Fibroblast of mammary gland (primary cell): ENCODE measurements around the gene PWP1.

Experiments
- DNase-seq: peaks from one replicate; pipeline ENCODE4 v3.0.0-alpha.2; 2010; ENCODE audit warnings: low read depth
- H3K4me3 ChIP-seq: 2 replicates; pipeline ENCODE4 v1.5.1; 2011; ENCODE audit warnings: low read depth, mild to moderate bottlenecking, low read length, moderate library complexity; ENCODE audit not compliant: control insufficient read depth
- TF ChIP-seq, protein P1 (sequence below): conservative IDR thresholded peaks from 2 replicates; pipeline ENCODE4 v1.5.1; 2011; ENCODE audit warnings: low read depth, low read length, inconsistent platforms; ENCODE audit not compliant: control insufficient read depth, insufficient read depth

PWP1 gene

DNA sequence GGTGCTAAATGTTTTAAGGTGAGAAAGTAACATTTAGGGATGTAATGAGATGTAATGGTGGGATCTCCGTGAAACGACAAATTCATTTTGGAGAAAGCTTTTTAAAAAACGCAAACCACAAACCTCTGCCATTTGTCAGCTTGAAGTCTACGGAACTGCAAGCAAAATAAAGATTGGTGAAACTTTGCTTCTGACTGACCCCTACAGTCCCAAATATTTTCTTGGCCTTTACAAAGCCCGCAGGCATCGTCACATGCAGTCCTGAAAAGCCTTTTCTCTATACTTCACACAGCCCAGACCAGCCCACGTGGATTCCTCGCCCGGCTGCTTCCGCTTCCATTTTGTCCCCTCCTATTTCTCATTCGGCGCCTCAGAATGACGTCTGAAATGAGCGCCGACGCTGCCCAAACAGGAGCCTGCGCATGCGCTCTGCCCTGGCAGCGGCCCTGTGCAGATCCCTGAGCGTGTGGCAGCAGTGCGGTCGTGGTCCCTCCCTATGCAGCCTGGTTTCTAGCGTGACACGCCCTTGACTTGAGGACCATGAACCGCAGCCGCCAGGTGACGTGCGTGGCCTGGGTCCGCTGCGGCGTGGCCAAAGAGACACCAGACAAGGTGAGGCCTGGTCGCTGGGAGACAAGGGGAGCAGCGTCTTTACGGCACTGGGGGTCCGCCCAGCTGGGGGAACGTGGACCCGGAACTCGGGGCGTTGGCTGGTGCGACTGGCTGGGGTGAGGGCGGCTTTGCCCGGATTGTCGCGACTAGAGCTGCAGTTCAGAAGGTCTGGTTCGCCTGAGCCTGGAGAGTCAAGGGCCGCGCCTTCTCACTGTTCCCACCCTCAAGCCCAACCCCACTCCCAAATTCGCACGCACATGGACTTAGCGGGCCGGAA lies at the start of gene PWP1:
TSS of gene PWP1 (plus strand) at position 440 of the 889 bp plus-strand sequence. CDS start at position 541, 101 bp downstream.
- TF ChIP-seq, protein P1, sequence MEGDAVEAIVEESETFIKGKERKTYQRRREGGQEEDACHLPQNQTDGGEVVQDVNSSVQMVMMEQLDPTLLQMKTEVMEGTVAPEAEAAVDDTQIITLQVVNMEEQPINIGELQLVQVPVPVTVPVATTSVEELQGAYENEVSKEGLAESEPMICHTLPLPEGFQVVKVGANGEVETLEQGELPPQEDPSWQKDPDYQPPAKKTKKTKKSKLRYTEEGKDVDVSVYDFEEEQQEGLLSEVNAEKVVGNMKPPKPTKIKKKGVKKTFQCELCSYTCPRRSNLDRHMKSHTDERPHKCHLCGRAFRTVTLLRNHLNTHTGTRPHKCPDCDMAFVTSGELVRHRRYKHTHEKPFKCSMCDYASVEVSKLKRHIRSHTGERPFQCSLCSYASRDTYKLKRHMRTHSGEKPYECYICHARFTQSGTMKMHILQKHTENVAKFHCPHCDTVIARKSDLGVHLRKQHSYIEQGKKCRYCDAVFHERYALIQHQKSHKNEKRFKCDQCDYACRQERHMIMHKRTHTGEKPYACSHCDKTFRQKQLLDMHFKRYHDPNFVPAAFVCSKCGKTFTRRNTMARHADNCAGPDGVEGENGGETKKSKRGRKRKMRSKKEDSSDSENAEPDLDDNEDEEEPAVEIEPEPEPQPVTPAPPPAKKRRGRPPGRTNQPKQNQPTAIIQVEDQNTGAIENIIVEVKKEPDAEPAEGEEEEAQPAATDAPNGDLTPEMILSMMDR = no peak
- H3K4me3 ChIP-seq = peak within 1 kb of the TSS; percentile 99
- DNase-seq = peak; percentile 93

DNA sequence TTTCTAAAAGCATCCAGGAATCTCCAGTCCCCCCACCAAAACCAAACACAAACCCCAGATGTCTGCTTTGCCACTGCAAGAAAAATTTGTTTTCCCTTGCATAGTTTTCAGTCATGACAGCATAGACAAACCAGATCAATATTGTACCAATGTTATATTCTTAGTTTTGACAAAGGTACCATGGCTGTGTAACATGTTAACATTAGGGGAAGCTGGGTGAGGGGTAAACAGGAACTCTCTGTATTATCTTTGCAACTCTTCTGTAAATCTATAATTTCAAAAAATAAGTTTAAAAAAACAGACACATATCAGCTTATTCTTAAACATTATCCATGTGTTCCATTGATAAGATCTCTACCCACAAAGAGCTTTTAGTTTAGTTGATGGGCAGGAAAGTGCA lies 44.4 kb upstream of the PWP1 start:
- no peak overlapping the region for H3K4me3 ChIP-seq
- TF ChIP-seq, protein P1 = no peak
- DNase-seq = no peak

DNA sequence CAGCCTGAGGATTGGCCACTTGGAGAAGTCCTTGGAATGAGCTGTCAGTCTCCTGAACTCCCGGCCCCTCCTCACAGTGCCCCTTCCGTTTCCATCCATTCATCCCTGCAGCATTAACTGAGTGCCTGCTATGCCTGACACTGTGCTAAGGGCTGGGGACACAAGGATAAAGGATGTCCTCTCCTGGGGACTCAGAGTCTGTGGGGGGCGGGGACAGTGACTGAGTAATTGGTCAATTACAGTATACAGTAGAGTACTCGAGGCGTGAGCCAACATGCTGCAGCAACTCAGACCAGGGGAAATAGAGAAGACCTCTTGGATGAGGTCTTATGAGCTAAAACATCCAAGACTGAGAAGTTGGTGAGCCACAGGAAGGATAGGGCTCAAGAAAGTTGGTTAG lies 43.4 kb upstream of the PWP1 start:
- DNase-seq = no peak
- H3K4me3 ChIP-seq = no peak overlapping the region
- TF ChIP-seq, protein P1 = no peak

DNA sequence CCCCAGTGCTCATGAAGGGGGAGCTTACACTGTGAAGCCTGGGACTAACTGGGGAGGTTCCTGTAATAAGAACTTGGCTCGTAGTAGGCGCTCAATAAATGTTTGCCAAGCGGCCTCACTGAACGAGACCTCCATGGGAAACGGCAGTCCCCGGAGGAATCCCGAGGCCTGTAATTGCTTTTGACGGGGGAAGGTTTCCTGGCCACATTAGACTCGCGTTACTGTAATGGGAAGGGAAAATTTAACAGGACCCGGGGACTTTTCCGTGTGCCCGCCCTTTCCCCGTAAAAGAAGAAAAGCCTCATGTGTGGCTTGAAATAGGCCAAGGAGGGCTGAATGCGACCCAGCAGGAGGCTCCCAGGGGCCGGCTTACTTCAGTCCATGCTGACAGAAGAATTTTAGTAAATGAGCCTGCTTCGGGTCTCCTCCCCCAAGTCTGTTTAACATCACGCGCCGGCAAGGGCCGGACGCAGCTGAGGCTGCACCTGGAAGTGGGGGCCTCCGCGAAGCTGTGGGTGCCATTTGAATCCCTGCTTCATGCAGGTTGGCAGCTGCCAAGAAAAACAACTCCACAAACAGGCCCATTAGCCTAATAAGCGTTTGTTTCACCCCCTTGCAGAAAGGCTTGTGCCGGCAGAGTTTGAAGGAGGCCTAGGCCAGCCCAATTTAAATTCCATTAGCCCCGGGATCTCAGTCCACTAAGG lies 39.8 kb upstream of the PWP1 start:
- H3K4me3 ChIP-seq = no peak overlapping the region
- DNase-seq = no peak
- TF ChIP-seq, protein P1 = no peak

DNA sequence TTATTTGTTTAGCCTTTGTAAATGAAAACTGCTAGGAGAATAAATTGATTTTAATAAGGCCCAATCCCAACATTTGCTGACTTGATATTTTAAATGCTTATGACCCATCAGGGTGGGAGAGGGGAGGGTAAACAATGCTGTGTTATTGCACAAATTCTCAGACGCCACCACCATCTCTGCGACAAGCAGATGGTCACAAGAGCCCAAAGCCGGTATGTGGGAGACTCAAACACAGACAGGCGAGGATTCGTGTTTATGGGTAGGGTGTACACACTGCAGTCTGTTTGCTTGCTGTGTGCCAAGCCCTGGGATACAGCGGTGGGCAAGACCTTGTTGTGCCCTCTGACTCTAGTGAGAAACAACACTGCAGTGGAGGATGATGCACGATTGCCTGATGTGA lies 39.2 kb upstream of the PWP1 start:
- no peak overlapping the region for H3K4me3 ChIP-seq
- no peak for DNase-seq
- TF ChIP-seq, protein P1 = no peak

DNA sequence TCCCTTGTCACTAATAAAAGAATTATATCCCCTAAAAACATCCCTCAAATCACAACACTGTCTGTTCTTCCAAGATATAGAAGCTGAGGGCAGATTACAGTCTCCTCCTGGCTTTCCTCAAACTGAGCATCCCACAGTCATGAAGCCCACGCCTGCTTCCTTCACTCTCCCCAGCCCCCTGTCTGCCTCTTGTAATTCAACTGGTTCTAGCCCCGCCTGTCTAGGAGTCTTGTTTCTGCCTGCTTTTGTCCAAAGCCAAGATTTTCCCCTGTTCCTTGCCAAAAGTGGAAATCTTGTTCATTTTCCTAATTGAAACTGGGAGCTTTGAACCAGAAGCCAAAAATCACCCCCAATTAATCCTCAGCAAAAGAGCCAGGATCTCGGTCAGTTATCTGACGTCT lies 35.9 kb upstream of the PWP1 start:
- no peak for DNase-seq
- H3K4me3 ChIP-seq = no peak overlapping the region
- TF ChIP-seq, protein P1 = no peak
